Breast epithelium (tissue), 4 donors: Measurements from ENCODE around the gene ZNF567. TPM values are rescaled to one million over a fixed set of nuclear protein-coding genes. Genes with fewer than 3 reads are reported as not detected.

Source experiments
- DNase-seq, 2 donors: peaks; one replicate each; pipeline ENCODE4 v3.0.0-alpha.2; 2019; ENCODE audit warnings: low spot score in 2 of 2
- H3K27ac ChIP-seq, 2 donors: fragments of 200-600 bp; sonication (generic) in 1 of 2; one replicate each; pipeline ENCODE4 v1.5.1; 2016 to 2019; ENCODE audit warnings: mild to moderate bottlenecking in 1 of 2
- H3K27me3 ChIP-seq, 2 donors: fragments of 200-600 bp; sonication (generic) in 1 of 2; one replicate each; pipeline versions ENCODE4 v1.5.1 to v1.6.0; 2017 to 2019; ENCODE audit warnings: control low read depth in 1 of 2, mild to moderate bottlenecking in 1 of 2
- H3K36me3 ChIP-seq: fragments of 200-600 bp; one replicate; pipeline ENCODE4 v1.5.1; 2019
- H3K4me1 ChIP-seq, 2 donors: fragments of 200-600 bp; sonication (generic); one replicate each; pipeline ENCODE4 v1.5.1; 2016 to 2019; ENCODE audit warnings: control low read depth in 1 of 2
- H3K4me3 ChIP-seq, 3 donors: fragments of 200-600 bp; sonication (generic); 1 replicate in 2 of 3; 2 replicates in 1 of 3; pipeline ENCODE4 v1.5.1; 2016 to 2019; ENCODE audit warnings: mild to moderate bottlenecking in 3 of 3, moderate library complexity in 2 of 3
- H3K9me3 ChIP-seq, 2 donors: fragments of 200-600 bp; sonication (generic) in 1 of 2; one replicate each; pipeline ENCODE4 v1.5.1; 2016 to 2019; ENCODE audit warnings: control low read depth in 1 of 2
- POLR2A ChIP-seq: fragments of 450-650 bp; IDR thresholded peaks from one replicate; pipeline ENCODE4 v1.6.1; 2016; ENCODE audit warnings: antibody characterized with exemption, mild to moderate bottlenecking, moderate library complexity
- POLR2AphosphoS5 ChIP-seq, 3 donors: sonication (generic); formaldehyde crosslinking; IDR thresholded peaks; one replicate each; pipeline ENCODE4 v1.6.1; 2017; ENCODE audit warnings: antibody characterized with exemption in 3 of 3
- intact Hi-C: fragments of 100-400 bp; cut with DNase I; formaldehyde crosslinking; loops from one replicate; pipeline ENCODE4 v1.15.1; 2023; ENCODE audit warnings: low total_unique reads
- total RNA-seq, 3 donors: library from RNA; depleted of rRNA; stranded (reverse); fragments of >200 nt; gene quantifications; one replicate each; pipeline ENCODE4 v1.1.0, GENCODE V29; 2016
- TF ChIP-seq, protein P1 (sequence below), 3 donors: fragments of 450-650 bp; IDR thresholded peaks; one replicate each; pipeline ENCODE4 v1.5.1; 2016 to 2017; ENCODE audit warnings: antibody characterized with exemption in 3 of 3, mild to moderate bottlenecking in 3 of 3, moderate library complexity in 3 of 3

The ZNF567 gene
- total RNA-seq, 3 donors from 2014 or later, result 3.8 to 20.6 (median 15.1) TPM

DNA sequence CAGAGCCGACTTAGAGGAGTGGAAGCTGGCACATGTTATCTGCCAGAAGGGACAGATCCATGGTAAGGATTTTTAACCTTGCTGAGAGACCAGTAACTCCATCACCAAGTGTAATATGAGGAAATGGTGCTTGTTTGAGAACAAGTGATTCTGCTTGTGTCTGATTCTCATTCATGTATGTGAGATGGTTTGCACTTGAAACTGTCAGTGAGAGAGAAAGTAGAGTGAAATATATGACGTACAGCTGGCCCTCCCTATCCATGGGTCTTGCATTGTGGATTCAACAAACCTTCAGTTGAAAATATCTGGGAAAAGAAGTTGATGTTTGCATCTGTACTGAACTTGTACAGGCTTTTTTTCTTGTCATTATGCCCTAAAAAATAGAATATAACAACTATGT is 18.8 kb upstream of the ZNF567 start:
- TF ChIP-seq POLR2AphosphoS5 (IDR thresholded peaks at IDR 0.05), result no peak
- H3K27ac ChIP-seq, result no peak overlapping the region
- no peak for DNase-seq
- H3K9me3 ChIP-seq, result peaks cover 50 to 55% of the 10 kb centered on the region in 2 donors
- intact Hi-C loops, result no loop called here
- no peaks in the 10 kb centered on the region for H3K4me1 ChIP-seq
- H3K27me3 ChIP-seq, result no peaks in the 10 kb centered on the region
- H3K4me3 ChIP-seq, result peak overlapping the region in 1 of 3 donors; percentile 94
- H3K36me3 ChIP-seq, result peaks cover 6% of the 10 kb centered on the region

DNA sequence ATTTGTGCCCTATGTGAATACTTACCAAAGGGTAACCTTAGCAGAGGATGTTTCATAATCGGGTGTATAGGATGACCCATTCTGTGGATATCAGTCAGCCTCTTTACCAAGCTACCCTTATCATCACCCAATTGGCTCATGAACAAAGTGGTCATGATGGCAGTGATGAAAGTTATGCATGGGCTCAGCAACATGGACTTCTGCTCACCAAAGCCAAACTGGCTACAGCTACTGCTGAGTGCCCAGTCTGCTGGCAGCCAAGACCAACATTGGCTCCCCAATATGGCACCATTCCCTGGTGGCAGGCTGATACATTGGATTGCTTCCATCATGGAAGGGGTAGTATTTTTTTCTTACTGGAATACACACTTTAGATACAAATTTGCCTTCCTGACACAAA is 15.0 kb upstream of the ZNF567 start:
- H3K27me3 ChIP-seq, result no peaks in the 10 kb centered on the region
- no peak for TF ChIP-seq POLR2A
- TF ChIP-seq, protein P1, sequence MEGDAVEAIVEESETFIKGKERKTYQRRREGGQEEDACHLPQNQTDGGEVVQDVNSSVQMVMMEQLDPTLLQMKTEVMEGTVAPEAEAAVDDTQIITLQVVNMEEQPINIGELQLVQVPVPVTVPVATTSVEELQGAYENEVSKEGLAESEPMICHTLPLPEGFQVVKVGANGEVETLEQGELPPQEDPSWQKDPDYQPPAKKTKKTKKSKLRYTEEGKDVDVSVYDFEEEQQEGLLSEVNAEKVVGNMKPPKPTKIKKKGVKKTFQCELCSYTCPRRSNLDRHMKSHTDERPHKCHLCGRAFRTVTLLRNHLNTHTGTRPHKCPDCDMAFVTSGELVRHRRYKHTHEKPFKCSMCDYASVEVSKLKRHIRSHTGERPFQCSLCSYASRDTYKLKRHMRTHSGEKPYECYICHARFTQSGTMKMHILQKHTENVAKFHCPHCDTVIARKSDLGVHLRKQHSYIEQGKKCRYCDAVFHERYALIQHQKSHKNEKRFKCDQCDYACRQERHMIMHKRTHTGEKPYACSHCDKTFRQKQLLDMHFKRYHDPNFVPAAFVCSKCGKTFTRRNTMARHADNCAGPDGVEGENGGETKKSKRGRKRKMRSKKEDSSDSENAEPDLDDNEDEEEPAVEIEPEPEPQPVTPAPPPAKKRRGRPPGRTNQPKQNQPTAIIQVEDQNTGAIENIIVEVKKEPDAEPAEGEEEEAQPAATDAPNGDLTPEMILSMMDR (IDR thresholded peaks at IDR 0.05), result no peak
- no peak for TF ChIP-seq POLR2AphosphoS5 (IDR thresholded peaks at IDR 0.05)
- peaks cover 5% of the 10 kb centered on the region for H3K36me3 ChIP-seq
- peaks cover 80 to 81% of the 10 kb centered on the region in 2 donors for H3K9me3 ChIP-seq
- intact Hi-C loops, result no loop called here
- DNase-seq, result no peak
- no peak overlapping the region for H3K4me3 ChIP-seq
- H3K27ac ChIP-seq, result no peak overlapping the region
- no peaks in the 10 kb centered on the region for H3K4me1 ChIP-seq

DNA sequence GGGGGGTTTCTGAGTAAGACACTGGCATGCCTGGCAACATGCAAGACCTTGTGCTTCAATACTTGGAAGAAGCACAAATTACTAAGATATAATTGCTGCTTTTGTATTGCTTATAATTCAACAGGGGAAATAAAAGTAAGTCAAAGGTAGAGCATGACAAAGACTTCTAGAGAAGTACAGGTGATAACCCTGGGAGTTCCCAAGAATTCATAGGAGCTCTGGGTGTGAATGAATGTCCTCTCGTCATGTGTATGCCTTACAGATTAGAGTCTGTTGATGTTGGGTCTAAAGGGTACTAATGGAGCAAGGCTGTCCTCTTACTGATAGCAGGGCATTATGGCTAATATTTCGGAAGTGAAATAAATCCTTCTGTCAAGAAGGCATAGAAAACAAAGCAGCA is 13.2 kb upstream of the ZNF567 start:
- peaks cover 85 to 88% of the 10 kb centered on the region in 2 donors for H3K9me3 ChIP-seq
- peaks cover 10% of the 10 kb centered on the region for H3K36me3 ChIP-seq
- no peak for DNase-seq
- TF ChIP-seq, protein P1 (IDR thresholded peaks at IDR 0.05), result no peak
- TF ChIP-seq POLR2A, result no peak
- TF ChIP-seq POLR2AphosphoS5 (IDR thresholded peaks at IDR 0.05), result no peak
- H3K27ac ChIP-seq, result no peak overlapping the region
- intact Hi-C loops, result no loop called here
- H3K4me3 ChIP-seq, result no peak overlapping the region
- no peaks in the 10 kb centered on the region for H3K4me1 ChIP-seq
- H3K27me3 ChIP-seq, result no peaks in the 10 kb centered on the region

DNA sequence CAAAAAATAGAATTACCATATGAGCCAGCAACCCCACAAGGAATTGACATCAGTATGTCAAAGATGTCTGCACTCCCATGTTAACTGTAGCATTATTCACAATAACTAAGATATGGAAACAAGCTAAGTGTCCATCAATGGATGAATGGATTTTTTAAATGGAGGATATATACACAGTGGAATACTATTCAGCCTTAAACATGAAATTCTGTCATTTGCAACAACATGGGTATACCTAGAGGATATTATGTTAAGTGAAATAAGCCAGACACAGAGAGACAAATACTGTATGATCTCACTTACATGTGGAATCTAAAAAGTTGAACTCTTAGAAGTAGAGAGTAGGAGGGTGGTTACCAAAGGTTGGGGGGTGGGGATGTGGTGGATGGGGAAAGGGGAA is 8.0 kb upstream of the ZNF567 start:
- H3K27me3 ChIP-seq, result no peaks in the 10 kb centered on the region
- no peak overlapping the region for H3K27ac ChIP-seq
- no peak overlapping the region for H3K4me3 ChIP-seq
- H3K4me1 ChIP-seq, result no peaks in the 10 kb centered on the region
- no peak for DNase-seq
- H3K36me3 ChIP-seq, result peaks cover 14% of the 10 kb centered on the region
- intact Hi-C loops, result no loop called here
- peaks cover 49 to 69% of the 10 kb centered on the region in 2 donors for H3K9me3 ChIP-seq
- TF ChIP-seq POLR2A, result no peak
- TF ChIP-seq, protein P1 (IDR thresholded peaks at IDR 0.05), result no peak
- no peak for TF ChIP-seq POLR2AphosphoS5 (IDR thresholded peaks at IDR 0.05)

DNA sequence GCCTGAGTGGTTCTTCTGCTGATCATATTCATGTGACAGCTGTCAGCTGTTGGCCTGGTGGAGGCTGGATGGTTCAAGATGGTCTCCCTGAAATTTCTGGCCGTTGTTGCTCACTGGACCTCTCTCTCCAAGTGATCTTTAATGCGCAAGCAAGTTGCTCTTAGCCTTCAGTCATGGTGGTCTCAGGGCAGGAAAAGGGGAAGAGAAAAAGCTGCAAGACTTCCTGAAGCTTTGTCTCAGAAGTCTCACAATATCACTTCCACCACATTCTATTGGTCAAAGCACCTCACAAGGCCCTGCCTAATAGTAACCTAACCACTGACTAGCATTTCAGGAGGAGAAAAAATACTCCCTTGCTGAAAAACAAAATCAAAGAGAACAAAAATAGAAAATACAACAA is 1.6 kb upstream of the ZNF567 start:
- H3K36me3 ChIP-seq, result peaks cover 6% of the 10 kb centered on the region
- H3K4me3 ChIP-seq, result no peak overlapping the region
- H3K9me3 ChIP-seq, result peaks cover 9 to 13% of the 10 kb centered on the region in 2 donors
- DNase-seq, result no peak
- H3K27me3 ChIP-seq, result no peaks in the 10 kb centered on the region
- H3K4me1 ChIP-seq, result peaks cover 0 to 4% of the 10 kb centered on the region in 2 donors
- TF ChIP-seq, protein P1 (IDR thresholded peaks at IDR 0.05), result no peak
- TF ChIP-seq POLR2AphosphoS5 (IDR thresholded peaks at IDR 0.05) (no peak), POLR2A (no peak)
- intact Hi-C loops, result no loop called here
- no peak overlapping the region for H3K27ac ChIP-seq
